Peyer's patch (tissue), 4 donors: Measurements from ENCODE around the gene KCNG1. TPM values are rescaled to one million over a fixed set of nuclear protein-coding genes. Genes with fewer than 3 reads are reported as not detected.

Source experiments
- DNase-seq, 3 donors: peaks; one replicate each; pipeline ENCODE4 v3.0.0-alpha.2; 2017 to 2019
- H3K27ac ChIP-seq, 4 donors: fragments of 200-600 bp; sonication (generic); one replicate each; pipeline ENCODE4 v1.5.1; 2016 to 2019
- H3K27me3 ChIP-seq, 2 donors: fragments of 200-600 bp; sonication (generic); one replicate each; pipeline ENCODE4 v1.5.1; 2019
- H3K36me3 ChIP-seq, 3 donors: fragments of 200-600 bp; sonication (generic); one replicate each; pipeline ENCODE4 v1.5.1; 2016 to 2019
- H3K4me1 ChIP-seq, 4 donors: fragments of 200-600 bp; sonication (generic); one replicate each; pipeline ENCODE4 v1.5.1; 2016 to 2019
- H3K4me3 ChIP-seq, 4 donors: fragments of 200-600 bp; sonication (generic); 1 replicate in 3 of 4; 2 replicates in 1 of 4; pipeline ENCODE4 v1.5.1; 2016 to 2019; ENCODE audit warnings: mild to moderate bottlenecking in 1 of 4
- H3K9me3 ChIP-seq, 4 donors: fragments of 200-600 bp; sonication (generic); one replicate each; pipeline ENCODE4 v1.5.1; 2016 to 2019; ENCODE audit warnings: mild to moderate bottlenecking in 1 of 4
- POLR2A ChIP-seq, 2 donors: fragments of 450-650 bp; IDR thresholded peaks; one replicate each; pipeline ENCODE4 v1.5.1; 2017; ENCODE audit warnings: antibody characterized with exemption in 2 of 2, mild to moderate bottlenecking in 2 of 2, moderate library complexity in 2 of 2
- total RNA-seq, 4 donors: library from RNA; depleted of rRNA; stranded (reverse); fragments of >200 nt; gene quantifications; one replicate each; pipeline ENCODE4 v1.1.0, GENCODE V29; 2016
- TF ChIP-seq, protein P1 (sequence below), 6 experiments: fragments of 450-650 bp in 4 of 6; fragments of 200-600 bp in 2 of 6; sonication (generic) in 1 of 6; IDR thresholded peaks; one replicate each; pipeline ENCODE4 v1.5.1; 2017 to 2019; ENCODE audit warnings: antibody characterized with exemption in 6 of 6, mild to moderate bottlenecking in 3 of 6, moderate library complexity in 1 of 6

Gene KCNG1
- total RNA-seq, 4 donors from 2014 or later: 3.7 to 33.9 (median 17.7) TPM; not detected in 1

DNA sequence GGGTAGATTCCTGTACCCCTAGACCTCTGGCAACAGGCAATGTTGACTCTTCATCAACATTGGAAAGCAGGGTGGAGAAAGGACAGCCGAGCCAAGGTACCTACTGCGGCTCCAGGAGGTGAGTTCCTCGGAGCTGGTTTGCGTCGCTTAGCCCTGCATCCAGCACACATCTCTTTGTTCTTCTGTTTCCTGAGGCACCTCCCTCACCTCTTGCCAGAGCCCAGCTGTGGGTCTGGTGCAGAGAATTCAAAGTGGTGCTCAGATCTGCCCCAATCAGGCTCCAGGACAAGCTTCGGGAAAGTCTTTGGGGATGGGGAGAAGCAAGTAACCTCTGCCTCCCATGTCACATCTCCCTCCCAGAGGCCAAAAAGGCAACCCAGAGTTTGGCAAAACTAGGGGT lies 2.2 kb downstream of the KCNG1 start:
- peaks cover 0 to 5% of the 10 kb centered on the region in 2 donors for H3K27me3 ChIP-seq
- TF ChIP-seq, protein P1, sequence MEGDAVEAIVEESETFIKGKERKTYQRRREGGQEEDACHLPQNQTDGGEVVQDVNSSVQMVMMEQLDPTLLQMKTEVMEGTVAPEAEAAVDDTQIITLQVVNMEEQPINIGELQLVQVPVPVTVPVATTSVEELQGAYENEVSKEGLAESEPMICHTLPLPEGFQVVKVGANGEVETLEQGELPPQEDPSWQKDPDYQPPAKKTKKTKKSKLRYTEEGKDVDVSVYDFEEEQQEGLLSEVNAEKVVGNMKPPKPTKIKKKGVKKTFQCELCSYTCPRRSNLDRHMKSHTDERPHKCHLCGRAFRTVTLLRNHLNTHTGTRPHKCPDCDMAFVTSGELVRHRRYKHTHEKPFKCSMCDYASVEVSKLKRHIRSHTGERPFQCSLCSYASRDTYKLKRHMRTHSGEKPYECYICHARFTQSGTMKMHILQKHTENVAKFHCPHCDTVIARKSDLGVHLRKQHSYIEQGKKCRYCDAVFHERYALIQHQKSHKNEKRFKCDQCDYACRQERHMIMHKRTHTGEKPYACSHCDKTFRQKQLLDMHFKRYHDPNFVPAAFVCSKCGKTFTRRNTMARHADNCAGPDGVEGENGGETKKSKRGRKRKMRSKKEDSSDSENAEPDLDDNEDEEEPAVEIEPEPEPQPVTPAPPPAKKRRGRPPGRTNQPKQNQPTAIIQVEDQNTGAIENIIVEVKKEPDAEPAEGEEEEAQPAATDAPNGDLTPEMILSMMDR (IDR thresholded peaks at IDR 0.05): no peak
- no peak for TF ChIP-seq POLR2A (IDR thresholded peaks at IDR 0.05)

DNA sequence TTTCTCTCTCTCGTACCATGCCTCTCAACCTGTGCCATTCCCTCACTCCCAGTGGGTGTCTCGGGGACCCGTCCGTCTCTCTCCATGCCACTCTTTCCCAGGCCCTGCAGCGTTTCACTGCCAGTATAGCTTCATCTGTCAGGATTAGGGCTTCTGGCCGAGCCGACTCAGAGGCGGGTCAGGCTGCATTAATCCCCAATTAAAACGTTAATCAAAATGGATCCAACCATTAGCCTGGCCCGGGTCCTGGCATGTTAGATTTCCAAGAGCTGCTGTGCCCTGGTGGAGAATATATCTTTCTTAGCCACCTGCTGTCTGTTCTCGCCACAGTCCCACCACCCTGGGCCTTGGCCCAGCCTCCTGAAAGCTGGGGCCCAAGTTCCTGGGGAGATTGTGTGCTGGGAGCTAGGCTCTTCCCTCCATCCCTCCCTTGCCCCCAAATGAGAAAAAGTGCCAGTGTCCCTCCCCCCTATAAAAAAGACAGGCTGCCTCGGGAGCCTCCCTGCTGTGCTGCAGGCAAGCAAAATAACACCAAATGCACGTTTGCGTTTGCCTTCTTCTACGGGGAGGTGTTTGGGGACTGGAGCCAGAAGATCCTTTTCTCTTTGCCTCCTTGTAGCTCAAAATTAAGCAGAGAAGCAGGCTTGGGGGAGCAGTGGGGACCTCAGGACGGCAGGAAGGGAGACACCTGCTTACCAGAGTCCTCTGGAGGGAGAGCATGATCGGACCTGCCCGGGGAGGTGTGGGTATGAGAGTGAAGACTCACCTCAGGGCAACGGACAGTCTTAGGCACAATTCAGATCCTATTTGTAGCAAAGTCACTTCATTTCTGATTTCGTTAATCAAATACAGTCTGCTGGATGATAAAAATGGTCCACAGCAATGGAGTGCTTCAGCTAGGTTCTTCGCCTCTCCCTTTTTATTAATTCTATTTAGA lies 3.0 kb downstream of the KCNG1 start:
- no peaks in the 10 kb centered on the region for H3K9me3 ChIP-seq

More for the DNA sequence above, 2.2 kb downstream of the KCNG1 start:
- Histone ChIP-seq H3K4me3 (no peak overlapping the region), H3K27ac (no peak overlapping the region), H3K9me3 (no peaks in the 10 kb centered on the region), H3K4me1 (peaks cover 0 to 13% (median 6%) of the 10 kb centered on the region in 4 donors), H3K36me3 (no peaks in the 10 kb centered on the region)
- DNase-seq: no peak

DNA sequence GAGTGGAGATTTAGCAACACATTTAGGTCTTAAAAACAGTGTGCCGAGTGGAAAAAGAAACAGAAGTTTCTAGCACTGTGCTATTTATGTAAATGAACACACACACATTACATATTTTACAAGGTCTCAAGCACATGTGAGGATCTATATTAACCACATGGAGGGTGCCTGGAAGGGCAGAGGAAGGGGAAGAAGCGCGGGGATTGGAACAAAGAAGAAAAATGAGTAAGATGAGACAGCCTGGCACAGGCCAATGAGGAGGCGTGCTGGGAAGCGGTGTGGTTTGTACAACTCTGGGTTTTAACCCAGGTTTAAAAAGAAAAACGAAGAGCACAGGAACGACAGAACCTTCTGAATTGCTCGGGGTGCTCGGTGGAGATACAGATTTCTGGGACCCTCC lies 5.7 kb downstream of the KCNG1 start:
- H3K9me3 ChIP-seq: no peaks in the 10 kb centered on the region
- TF ChIP-seq, protein P1 (IDR thresholded peaks at IDR 0.05): no peak
- TF ChIP-seq POLR2A (IDR thresholded peaks at IDR 0.05): no peak
- no peak for DNase-seq
- H3K4me1 ChIP-seq: peaks cover 0 to 10% (median 0%) of the 10 kb centered on the region in 4 donors
- H3K4me3 ChIP-seq: no peak overlapping the region
- H3K36me3 ChIP-seq: no peaks in the 10 kb centered on the region
- no peaks in the 10 kb centered on the region for H3K27me3 ChIP-seq
- H3K27ac ChIP-seq: no peak overlapping the region

More for the DNA sequence above, 3.0 kb downstream of the KCNG1 start:
- H3K4me1 ChIP-seq: peaks cover 0 to 13% (median 6%) of the 10 kb centered on the region in 4 donors
- no peaks in the 10 kb centered on the region for H3K36me3 ChIP-seq
- no peak for TF ChIP-seq POLR2A (IDR thresholded peaks at IDR 0.05)
- TF ChIP-seq, protein P1 (IDR thresholded peaks at IDR 0.05): no peak
- no peak for DNase-seq
- H3K4me3 ChIP-seq: no peak overlapping the region
- H3K27me3 ChIP-seq: peaks cover 0 to 5% of the 10 kb centered on the region in 2 donors
- no peak overlapping the region for H3K27ac ChIP-seq

DNA sequence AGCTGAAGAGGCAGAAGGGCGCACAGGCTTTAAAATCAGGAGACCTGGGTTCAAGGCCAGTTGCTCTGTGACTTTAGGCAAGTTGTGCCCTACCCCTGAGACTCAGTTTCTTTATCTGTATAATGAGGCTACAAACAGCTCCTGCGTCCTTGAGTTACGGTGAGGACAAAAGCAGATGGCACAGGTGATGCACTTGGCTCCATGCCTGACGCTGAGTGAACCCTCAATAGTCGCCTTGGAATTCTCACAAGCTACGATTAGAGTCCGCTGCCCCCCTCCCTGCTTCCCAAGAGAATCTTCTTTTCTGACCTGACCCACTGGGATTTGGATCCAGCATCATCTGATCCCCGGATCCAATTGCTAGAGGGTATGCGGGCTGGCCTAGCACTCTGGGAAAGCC lies 6.4 kb downstream of the KCNG1 start:
- TF ChIP-seq, protein P1 (IDR thresholded peaks at IDR 0.05): no peak
- no peak for TF ChIP-seq POLR2A (IDR thresholded peaks at IDR 0.05)

DNA sequence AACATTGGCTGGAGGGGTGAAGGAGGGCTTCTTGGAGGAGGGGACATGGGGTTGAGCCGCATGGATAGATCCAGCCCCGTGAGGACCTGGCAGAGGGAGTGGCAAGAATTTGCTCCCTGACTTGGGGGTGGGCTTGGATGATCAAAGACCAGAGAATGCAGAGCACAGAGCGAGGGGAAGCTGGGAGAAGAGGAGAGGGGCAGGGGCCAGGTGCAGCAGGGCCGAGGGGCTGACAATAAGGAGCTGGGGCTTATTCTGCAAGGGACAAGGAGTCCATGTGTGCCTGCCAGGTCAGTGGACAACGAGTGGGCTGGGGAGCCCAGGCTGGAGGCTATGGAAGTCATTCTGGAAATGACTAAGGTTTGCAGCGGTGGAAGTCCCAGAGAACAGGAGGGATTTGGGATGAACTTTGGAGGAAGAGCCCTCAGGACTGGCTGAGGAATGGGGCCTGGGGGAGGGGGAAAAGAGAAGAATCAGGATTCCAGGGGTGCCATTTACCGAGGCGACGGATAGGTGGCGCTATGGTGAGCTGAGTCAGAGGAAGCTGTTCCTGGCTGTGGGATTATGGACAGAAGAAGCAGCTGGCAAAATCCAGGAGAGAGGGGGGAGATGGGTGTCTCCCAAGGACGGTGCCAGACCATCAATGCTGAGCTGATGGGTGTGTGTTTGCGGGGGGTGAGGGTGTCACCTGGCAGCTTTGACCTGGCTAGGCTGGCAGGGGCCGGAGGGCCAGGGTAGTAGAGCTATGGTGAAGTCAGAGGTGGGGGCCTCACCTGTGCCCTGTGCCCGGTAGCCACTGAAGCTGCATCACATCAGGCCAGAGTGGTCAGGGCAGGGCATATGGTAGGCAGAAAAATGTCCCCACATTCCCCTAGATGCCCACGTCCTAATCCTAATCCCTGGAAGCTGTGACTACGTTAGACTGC lies 7.8 kb downstream of the KCNG1 start:
- TF ChIP-seq, protein P1 (IDR thresholded peaks at IDR 0.05): peak in 4 of 6 experiments; percentile 53 to 72 (median 69)
- no peak for TF ChIP-seq POLR2A (IDR thresholded peaks at IDR 0.05)
- Histone ChIP-seq H3K27ac (peak overlapping the region in 1 of 4 donors; percentile 50), H3K9me3 (no peaks in the 10 kb centered on the region)

More for the DNA sequence above, 6.4 kb downstream of the KCNG1 start:
- H3K4me1 ChIP-seq: peaks cover 0 to 10% (median 0%) of the 10 kb centered on the region in 4 donors
- DNase-seq: no peak
- H3K36me3 ChIP-seq: no peaks in the 10 kb centered on the region
- no peak overlapping the region for H3K4me3 ChIP-seq
- no peak overlapping the region for H3K27ac ChIP-seq
- no peaks in the 10 kb centered on the region for H3K27me3 ChIP-seq
- H3K9me3 ChIP-seq: no peaks in the 10 kb centered on the region

More for the DNA sequence above, 7.8 kb downstream of the KCNG1 start:
- H3K27me3 ChIP-seq: no peaks in the 10 kb centered on the region
- DNase-seq: peak in 2 of 3 donors; percentile 72 to 80
- H3K4me3 ChIP-seq: no peak overlapping the region
- no peaks in the 10 kb centered on the region for H3K36me3 ChIP-seq
- H3K4me1 ChIP-seq: peaks cover 0 to 10% (median 0%) of the 10 kb centered on the region in 4 donors
